ENCODE data around the gene SPAG8.

GRCh38 chr9:35771943-35772342 lies 40.1 kb downstream of the SPAG8 start:
- TF ChIP-seq EZH2phosphoT487 (IDR thresholded peaks at IDR 0.05; ENCODE audit: borderline replicate concordance, low read depth, low read length) (no peak), CTCF (conservative IDR thresholded peaks at IDR 0.05; ENCODE audit: low read length) (no peak)
